ENCODE measurements around the gene SLC22A15. TPM values are rescaled to one million over a fixed set of nuclear protein-coding genes. Genes with fewer than 3 reads are reported as not detected.

The SLC22A15 gene
- polyA plus RNA-seq, 3 donors, result 3.2 to 33.4 (median 4.5) TPM

DNA sequence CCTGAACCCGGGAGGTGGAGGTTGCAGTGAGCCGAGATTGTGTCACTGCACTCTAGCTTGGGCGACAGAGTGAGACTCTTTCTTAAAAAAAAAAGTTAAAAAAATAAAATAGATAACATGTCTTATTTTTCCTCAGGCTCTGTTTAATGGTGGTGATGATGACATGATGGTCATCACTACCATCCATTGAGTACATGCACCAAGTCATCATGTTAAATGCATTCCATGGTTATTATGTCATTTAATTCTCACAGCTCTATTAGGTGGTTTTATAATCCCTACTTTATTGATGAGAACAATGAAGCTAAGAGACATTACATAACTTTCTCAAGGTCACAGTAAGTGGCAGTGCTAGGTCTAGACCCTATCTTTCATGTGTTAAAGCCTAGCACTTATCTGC is 100.5 kb downstream of the SLC22A15 start:
- H3K27me3 ChIP-seq (ENCODE audit: control insufficient read depth in 2 of 2, insufficient read depth in 2 of 2, low read length in 2 of 2), result no peaks in the 10 kb centered on the region
- Mint-ChIP-seq H3K36me3 (peaks cover 33 to 40% of the 10 kb centered on the region in 2 donors), H3K9me3 (peaks cover 0 to 5% (median 0%) of the 10 kb centered on the region in 7 donors), H3K4me1 (peaks cover 13% of the 10 kb centered on the region), H3K27me3 (ENCODE audit: low read depth in 3 of 3) (peaks cover 0 to 2% (median 2%) of the 10 kb centered on the region in 3 donors), H3K27ac (no peak overlapping the region), H3K4me3 (no peak overlapping the region)
- H3K9me3 ChIP-seq (replicated peaks in 1 of 2; ENCODE audit: control insufficient read depth in 1 of 2, insufficient read depth in 1 of 2, low read length in 2 of 2), result no peaks in the 10 kb centered on the region
- intact Hi-C loops (cut with micrococcal nuclease), result no loop called here
- no peaks in the 10 kb centered on the region for H4K20me1 ChIP-seq (ENCODE audit: insufficient read depth, low read length)
- H2AFZ ChIP-seq (ENCODE audit: insufficient read depth, low read depth, low read length, poor library complexity, severe bottlenecking), result no peak overlapping the region
- H3K4me1 ChIP-seq (ENCODE audit: control insufficient read depth in 1 of 2, insufficient read depth in 2 of 2, low read length in 2 of 2), result no peaks in the 10 kb centered on the region
- no peak overlapping the region for H3K9ac ChIP-seq (ENCODE audit: insufficient read depth, low read length, poor library complexity, severe bottlenecking)
- no peak overlapping the region for H3K4me2 ChIP-seq (replicated peaks; ENCODE audit: extremely low read depth, low read length, poor library complexity, severe bottlenecking)
- peaks cover 32 to 46% of the 10 kb centered on the region in 2 donors for H3K36me3 ChIP-seq (replicated peaks in 1 of 2; ENCODE audit: control insufficient read depth in 1 of 2, insufficient read depth in 2 of 2, low read length in 2 of 2)
- WGBS (ENCODE audit: insufficient coverage), result no CpG with 5 or more reads among the region's 3 CpGs
- no peak overlapping the region for H3K4me3 ChIP-seq (replicated peaks in 1 of 3; ENCODE audit: low read depth in 2 of 3, low read length in 3 of 3)
- no peaks in the 10 kb centered on the region for H3K79me2 ChIP-seq (ENCODE audit: insufficient read depth, low read length)
- H3K27ac ChIP-seq (ENCODE audit: low read depth in 1 of 2, low read length in 2 of 2), result no peak overlapping the region
- TF ChIP-seq CTCF (IDR thresholded peaks at IDR 0.05), result no peak
- DNase-seq, result no peak

DNA sequence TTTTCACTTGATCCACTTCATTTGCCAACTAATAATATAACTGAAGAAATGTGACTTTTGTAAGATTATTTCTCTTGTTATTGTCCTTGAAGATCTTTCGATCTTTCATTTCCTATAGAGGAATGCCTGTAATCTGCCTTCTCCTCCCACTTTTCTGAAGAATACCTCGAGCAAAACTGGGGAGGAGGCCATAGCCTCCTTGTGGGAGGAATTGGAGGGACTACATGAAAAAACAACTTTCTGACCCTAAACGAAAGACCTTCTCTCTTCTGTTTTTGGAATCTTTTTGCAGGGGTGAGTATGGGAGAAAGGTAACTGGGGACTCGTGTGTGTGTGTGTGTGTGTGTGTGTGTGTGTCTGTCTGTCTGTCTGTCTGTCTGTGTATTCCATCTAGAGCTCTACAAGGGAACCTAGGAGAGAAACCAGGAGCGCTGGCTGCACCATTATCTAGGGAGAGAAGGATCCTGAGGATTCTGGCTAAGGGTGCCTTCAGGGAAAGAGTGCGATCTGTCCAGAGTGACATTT is 102.4 kb downstream of the SLC22A15 start:
- peaks cover 13% of the 10 kb centered on the region for H3K4me1 Mint-ChIP-seq
- Histone ChIP-seq H3K4me1 (ENCODE audit: control insufficient read depth in 1 of 2, insufficient read depth in 2 of 2, low read length in 2 of 2) (no peaks in the 10 kb centered on the region), H3K36me3 (replicated peaks in 1 of 2; ENCODE audit: control insufficient read depth in 1 of 2, insufficient read depth in 2 of 2, low read length in 2 of 2) (peaks cover 23 to 31% of the 10 kb centered on the region in 2 donors), H3K9me3 (replicated peaks in 1 of 2; ENCODE audit: control insufficient read depth in 1 of 2, insufficient read depth in 1 of 2, low read length in 2 of 2) (no peaks in the 10 kb centered on the region), H3K79me2 (ENCODE audit: insufficient read depth, low read length) (no peaks in the 10 kb centered on the region), H3K27me3 (ENCODE audit: control insufficient read depth in 2 of 2, insufficient read depth in 2 of 2, low read length in 2 of 2) (no peaks in the 10 kb centered on the region), H3K4me3 (replicated peaks in 1 of 3; ENCODE audit: low read depth in 2 of 3, low read length in 3 of 3) (no peak overlapping the region), H3K27ac (ENCODE audit: low read depth in 1 of 2, low read length in 2 of 2) (no peak overlapping the region), H3K9ac (ENCODE audit: insufficient read depth, low read length, poor library complexity, severe bottlenecking) (no peak overlapping the region), H4K20me1 (ENCODE audit: insufficient read depth, low read length) (no peaks in the 10 kb centered on the region), H3K4me2 (replicated peaks; ENCODE audit: extremely low read depth, low read length, poor library complexity, severe bottlenecking) (no peak overlapping the region), H2AFZ (ENCODE audit: insufficient read depth, low read depth, low read length, poor library complexity, severe bottlenecking) (no peak overlapping the region)
- peak overlapping the region in 1 of 7 donors; percentile 4 for H3K27ac Mint-ChIP-seq
- intact Hi-C loops (cut with micrococcal nuclease), result no loop called here
- no peak for DNase-seq
- no peak for TF ChIP-seq CTCF (IDR thresholded peaks at IDR 0.05)
- H3K27me3 Mint-ChIP-seq (ENCODE audit: low read depth in 3 of 3), result peaks cover 0 to 2% (median 2%) of the 10 kb centered on the region in 3 donors
- no peak overlapping the region for H3K4me3 Mint-ChIP-seq
- H3K36me3 Mint-ChIP-seq, result peaks cover 34% of the 10 kb centered on the region in 2 donors
- H3K9me3 Mint-ChIP-seq, result peaks cover 0 to 5% (median 0%) of the 10 kb centered on the region in 7 donors
- 96% methylated on average over 3 of the region's 6 CpGs for WGBS (ENCODE audit: insufficient coverage)
